ENCODE measurements around the gene NAA35.

Gene NAA35

GRCh38 chr9:86054695-86055094 lies 113.7 kb downstream of the NAA35 start:
- DNase-seq (ENCODE audit: low read depth): no peak
- no peak overlapping the region for H3K4me3 ChIP-seq (replicated peaks; ENCODE audit: low read depth, low read length)
- no peak for TF ChIP-seq CTCF (IDR thresholded peaks at IDR 0.05; ENCODE audit: low read length, missing control alignments)

- TF ChIP-seq CTCF (IDR thresholded peaks at IDR 0.05; ENCODE audit: low read length, missing control alignments): no peak
- DNase-seq (ENCODE audit: low read depth): no peak
- H3K4me3 ChIP-seq (replicated peaks; ENCODE audit: low read depth, low read length): no peak overlapping the region
Measured at GRCh38 chr9:86057491-86057890, 116.5 kb downstream of the NAA35 start.

DNA sequence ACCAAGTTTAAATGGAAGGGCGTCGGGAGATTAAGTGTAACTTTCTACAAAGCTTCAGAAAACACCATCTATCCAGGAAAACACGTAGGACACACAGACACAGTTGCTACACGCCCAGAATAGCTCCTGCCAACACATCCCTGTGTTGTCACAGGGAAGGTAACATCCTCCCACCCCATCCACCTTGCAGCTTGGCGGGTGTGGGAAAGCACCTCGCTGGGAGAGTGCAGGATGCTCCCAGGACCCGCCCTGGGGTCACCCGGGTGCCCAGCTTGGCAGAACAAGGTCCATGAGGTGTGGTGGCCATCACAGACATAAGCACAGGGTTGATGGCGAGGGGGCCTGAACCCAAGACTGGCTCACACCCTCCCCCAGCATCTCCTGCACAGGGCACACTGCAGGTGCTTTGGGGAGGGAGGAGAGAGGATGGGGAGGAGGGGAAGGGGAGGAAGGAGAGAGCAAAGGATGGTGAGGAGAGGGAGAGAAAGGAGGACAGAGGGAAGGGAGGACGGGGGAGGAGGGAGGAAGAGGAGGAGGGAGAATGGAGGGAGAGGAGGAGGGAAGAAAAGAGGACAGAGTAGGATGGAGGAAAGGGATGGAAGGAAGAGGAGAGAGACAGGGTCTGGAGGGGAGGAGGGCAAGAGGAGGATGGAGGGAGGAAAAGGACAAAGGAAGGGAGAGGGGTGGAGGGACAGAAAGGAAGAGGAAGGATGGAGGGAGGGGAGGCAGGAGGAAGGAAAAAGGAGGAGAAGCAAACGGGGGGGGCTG lies 121.2 kb downstream of the NAA35 start:
- H3K4me3 ChIP-seq (replicated peaks; ENCODE audit: low read depth, low read length): no peak overlapping the region
- no peak for DNase-seq (ENCODE audit: low read depth)
- TF ChIP-seq CTCF (IDR thresholded peaks at IDR 0.05; ENCODE audit: low read length, missing control alignments): no peak

DNA sequence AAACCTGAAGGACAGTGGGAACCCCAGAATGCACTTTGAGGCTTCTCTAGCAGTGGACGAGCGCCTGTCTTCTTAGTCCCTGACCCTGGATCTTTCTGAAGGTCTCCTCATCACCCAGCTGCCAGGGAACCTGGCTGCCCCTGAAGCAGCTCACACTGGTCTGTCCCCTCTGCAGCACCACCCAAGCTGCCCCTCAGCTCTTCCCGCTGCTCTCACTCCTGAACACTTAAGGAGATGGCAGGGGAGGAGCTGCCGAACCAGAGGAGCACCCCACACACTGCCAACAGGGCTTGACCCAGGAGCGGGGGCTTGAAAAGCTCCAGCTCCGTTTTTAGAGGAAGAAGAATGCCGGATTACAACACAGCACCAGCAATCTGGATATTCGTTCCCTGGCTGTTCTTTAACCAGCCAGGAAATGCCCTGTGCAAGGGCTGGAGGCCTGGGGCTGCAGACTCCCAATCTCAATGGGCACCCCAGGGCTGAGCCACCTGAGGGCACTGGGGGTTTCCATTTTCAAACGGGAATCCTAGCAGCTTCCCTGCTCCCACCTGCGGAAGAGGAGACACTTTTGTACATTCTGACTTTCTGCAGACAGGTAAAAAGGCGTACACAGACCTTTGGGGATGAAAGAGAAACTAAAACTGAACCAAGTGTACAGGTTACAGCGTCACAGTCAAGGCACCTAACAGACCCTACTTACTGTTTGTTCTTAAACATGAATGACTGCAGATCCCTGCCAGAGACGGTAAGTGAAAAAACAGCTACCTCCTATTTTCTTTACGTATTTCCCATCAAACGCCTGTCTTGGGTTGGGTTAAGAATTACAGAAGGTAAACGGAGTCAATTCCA lies 122.1 kb downstream of the NAA35 start:
- no peak for TF ChIP-seq CTCF (IDR thresholded peaks at IDR 0.05; ENCODE audit: low read length, missing control alignments)
- no peak for DNase-seq (ENCODE audit: low read depth)
- no peak overlapping the region for H3K4me3 ChIP-seq (replicated peaks; ENCODE audit: low read depth, low read length)

- H3K4me3 ChIP-seq (replicated peaks; ENCODE audit: low read depth, low read length): no peak overlapping the region
- DNase-seq (ENCODE audit: low read depth): no peak
- TF ChIP-seq CTCF (IDR thresholded peaks at IDR 0.05; ENCODE audit: low read length, missing control alignments): no peak
Measured at GRCh38 chr9:86064220-86064619, 123.3 kb downstream of the NAA35 start.

DNA sequence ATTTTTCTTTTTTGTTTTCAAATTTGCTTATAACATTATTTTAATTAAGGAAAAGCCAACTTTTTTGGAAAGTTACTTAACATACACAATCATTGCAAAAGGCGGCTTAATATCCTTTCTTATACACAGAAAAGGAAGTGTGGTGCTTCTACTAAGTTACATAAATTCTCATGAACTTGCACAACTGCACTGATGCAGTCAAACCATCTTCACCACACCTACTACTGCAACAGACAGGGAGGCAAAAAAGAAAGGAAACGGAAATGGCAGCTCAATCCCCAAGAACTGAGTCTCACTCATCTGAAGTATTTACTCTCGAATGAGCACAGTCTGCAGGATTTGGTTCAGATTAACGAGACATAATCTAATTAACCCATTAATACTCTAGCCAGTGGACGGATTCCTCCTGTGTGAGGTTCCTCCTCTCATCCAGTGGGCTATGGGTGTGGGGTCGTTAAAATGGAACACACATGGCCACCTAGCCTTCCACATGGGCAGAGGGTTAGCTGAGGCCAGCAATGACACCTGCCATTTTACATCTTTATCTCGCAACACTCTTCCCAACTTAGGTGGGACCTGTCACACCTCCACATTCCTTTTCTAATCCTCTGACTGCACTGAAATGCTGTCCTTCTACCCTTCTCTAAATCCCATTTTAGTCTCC lies 128.4 kb downstream of the NAA35 start:
- H3K4me3 ChIP-seq (replicated peaks; ENCODE audit: low read depth, low read length): no peak overlapping the region
- DNase-seq (ENCODE audit: low read depth): no peak
- TF ChIP-seq CTCF (IDR thresholded peaks at IDR 0.05; ENCODE audit: low read length, missing control alignments): no peak

Measured in fibroblast of pulmonary artery (primary cell).